IMR-90 (cell line): ENCODE results near the gene BRINP1. TPM values are rescaled to one million over a fixed set of nuclear protein-coding genes. Genes with fewer than 3 reads are reported as not detected.

ENCODE experiments used
- ATAC-seq: fragments of 200-7000 bp; cut with Tn5 transposase; 2 replicates; pipeline ENCODE4 v1.9.1; 2020; ENCODE audit warnings: low read depth, mild to moderate bottlenecking, moderate library complexity
- BruUV-seq: library from RNA; stranded (reverse); fragments of 400-500 nt; replicated peaks from 2 replicates; lab custom pipeline; 2021; lab: Mats Ljungman, UMichigan
- CTCF ChIA-PET: fragments of 300-600 bp; formaldehyde crosslinking; extraction: SDS; loops from one replicate; lab custom pipeline; 2021; ENCODE audit warnings: antibody characterized with exemption; lab: Yijun Ruan, JAX
- POLR2A ChIA-PET: fragments of 300-600 bp; sonication (Branson Sonifier 250); formaldehyde crosslinking; loops from one replicate; lab custom pipeline; 2022; ENCODE audit warnings: antibody characterized with exemption; ENCODE audit not compliant: unreplicated experiment; lab: Charles Lee
- DNase-seq: peaks from one replicate; pipeline ENCODE4 v3.0.0; 2013
- H2AFZ ChIP-seq: replicated peaks from 2 replicates; pipeline ENCODE3; 2013; ENCODE audit warnings: low read length, mild to moderate bottlenecking; ENCODE audit not compliant: poor library complexity
- H2AK5ac ChIP-seq: 2 replicates; pipeline ENCODE4 v1.6.1; 2013; ENCODE audit warnings: low read depth, low read length, inconsistent platforms
- H2AK9ac ChIP-seq: replicated peaks from 2 replicates; pipeline ENCODE3; 2013; ENCODE audit warnings: mild to moderate bottlenecking, low read depth, low read length, moderate library complexity; ENCODE audit not compliant: poor library complexity
- H2BK120ac ChIP-seq: 2 replicates; pipeline ENCODE4 v1.6.1; 2013; ENCODE audit warnings: low read depth, low read length, inconsistent platforms
- H2BK15ac ChIP-seq: 3 replicates; pipeline ENCODE4 v1.6.1; 2013; ENCODE audit warnings: low read depth, low read length, inconsistent platforms
- H2BK20ac ChIP-seq: 2 replicates; pipeline ENCODE4 v1.6.1; 2013; ENCODE audit warnings: low read depth, mild to moderate bottlenecking, inconsistent platforms, low read length, moderate library complexity
- H2BK5ac ChIP-seq: 2 replicates; pipeline ENCODE4 v1.6.1; 2013; ENCODE audit warnings: mild to moderate bottlenecking, low read depth, low read length, inconsistent platforms; ENCODE audit not compliant: poor library complexity, severe bottlenecking
- H3K14ac ChIP-seq: replicated peaks from 2 replicates; pipeline ENCODE4 v1.6.1; 2013; ENCODE audit warnings: low read depth, low read length, inconsistent platforms
- H3K18ac ChIP-seq: 2 replicates; pipeline ENCODE4 v1.6.1; 2013; ENCODE audit warnings: low read depth, low read length, control low read depth
- H3K23ac ChIP-seq: 2 replicates; pipeline ENCODE4 v1.6.1; 2013; ENCODE audit warnings: low read depth, low read length, inconsistent platforms
- H3K27ac ChIP-seq: 2 replicates; pipeline ENCODE4 v1.5.1; 2013; ENCODE audit warnings: mild to moderate bottlenecking, control low read depth, low read length; ENCODE audit not compliant: insufficient read depth
- H3K27me3 ChIP-seq: 2 replicates; pipeline ENCODE4 v1.6.1; 2013; ENCODE audit warnings: low read length; ENCODE audit not compliant: control insufficient read depth, insufficient read depth
- H3K36me3 ChIP-seq: 2 replicates; pipeline ENCODE4 v1.6.1; 2013; ENCODE audit warnings: low read length, mixed read lengths; ENCODE audit not compliant: control insufficient read depth, insufficient read depth
- H3K4ac ChIP-seq: 2 replicates; pipeline ENCODE4 v1.6.1; 2013; ENCODE audit warnings: low read depth, low read length, inconsistent platforms
- H3K4me1 ChIP-seq: 2 replicates; pipeline ENCODE4 v1.6.1; 2013; ENCODE audit warnings: low read length, mixed read lengths; ENCODE audit not compliant: control insufficient read depth, insufficient read depth
- H3K4me2 ChIP-seq: 2 replicates; pipeline ENCODE4 v1.6.1; 2013; ENCODE audit warnings: low read depth, mild to moderate bottlenecking, control low read depth, low read length, moderate library complexity
- H3K4me3 ChIP-seq: 2 replicates; pipeline ENCODE4 v1.5.1; 2013; ENCODE audit warnings: low read depth, mild to moderate bottlenecking, control low read depth, low read length, moderate library complexity; ENCODE audit not compliant: insufficient read depth
- H3K56ac ChIP-seq: 2 replicates; pipeline ENCODE4 v1.6.1; 2013; ENCODE audit warnings: low read length, inconsistent platforms; ENCODE audit not compliant: insufficient read depth; ENCODE audit errors: extremely low read depth
- H3K79me1 ChIP-seq, 2 experiments: 2 replicates each; pipeline ENCODE4 v1.6.1; 2013; ENCODE audit warnings: low read length in 2 of 2, inconsistent platforms in 1 of 2, low read depth in 1 of 2
- H3K9ac ChIP-seq: 2 replicates; pipeline ENCODE4 v1.6.1; 2013; ENCODE audit warnings: low read depth, low read length, control low read depth
- H3K9me1 ChIP-seq: 2 replicates; pipeline ENCODE4 v1.6.1; 2013; ENCODE audit warnings: low read length, inconsistent platforms; ENCODE audit not compliant: insufficient read depth
- H3K9me3 ChIP-seq: 2 replicates; pipeline ENCODE4 v1.6.1; 2013; ENCODE audit warnings: low read length; ENCODE audit not compliant: control insufficient read depth, insufficient read depth
- H4K20me1 ChIP-seq: 2 replicates; pipeline ENCODE4 v1.6.1; 2013; ENCODE audit warnings: low read length, inconsistent platforms; ENCODE audit not compliant: insufficient read depth
- H4K5ac ChIP-seq: 2 replicates; pipeline ENCODE4 v1.6.1; 2013; ENCODE audit warnings: mild to moderate bottlenecking, low read depth, low read length, control low read depth
- H4K8ac ChIP-seq, 2 experiments: 2 replicates each; pipeline ENCODE4 v1.6.1; 2013; ENCODE audit warnings: low read depth in 2 of 2, low read length in 2 of 2, control low read depth in 1 of 2, inconsistent platforms in 1 of 2
- H4K91ac ChIP-seq: 2 replicates; pipeline ENCODE4 v1.6.1; 2013; ENCODE audit warnings: low read depth, low read length, inconsistent platforms; ENCODE audit not compliant: insufficient read depth
- CEBPB ChIP-seq: IDR thresholded peaks from 2 replicates; pipeline ENCODE4 v1.6.1; 2012; ENCODE audit warnings: low read depth, low read length, improper control_type of control experiment
- MXI1 ChIP-seq: IDR thresholded peaks from 2 replicates; pipeline ENCODE4 v1.6.1; 2012; ENCODE audit warnings: low read depth, mild to moderate bottlenecking, low read length, moderate library complexity, borderline replicate concordance
- POLR2A ChIP-seq: IDR thresholded peaks from 2 replicates; pipeline ENCODE4 v1.6.1; 2012; ENCODE audit warnings: mild to moderate bottlenecking, low read depth, low read length
- RAD21 ChIP-seq: IDR thresholded peaks from 2 replicates; pipeline ENCODE4 v1.6.1; 2012; ENCODE audit warnings: low read length, improper control_type of control experiment
- WGBS, 2 experiments: methylation state at CpG; one replicate each; pipeline versions ENCODE4 v1.1.5 to v1.1.7; 2013; ENCODE audit warnings: missing lambda C conversion rate in 2 of 2; ENCODE audit not compliant: insufficient read length in 1 of 2; ENCODE audit errors: extremely low coverage in 2 of 2; 5-methylcytosine and 5-hydroxymethylcytosine counted together
- dilution Hi-C: fragments of 300-500 bp; cut with HindIII; formaldehyde crosslinking; loops from one replicate; pipeline ENCODE4 v1.14.3; 2018; ENCODE audit warnings: low sequenced_read_pairs; ENCODE audit not compliant: unreplicated experiment
- in situ Hi-C: fragments of 300-500 bp; cut with MboI; formaldehyde crosslinking; loops from 3 replicates; pipeline ENCODE4 v1.14.3; 2019; ENCODE audit warnings: low sequenced_read_pairs, inconsistent platforms, mixed read lengths
- intact Hi-C: fragments of 100-400 bp; cut with micrococcal nuclease; formaldehyde crosslinking; loops from 2 replicates; pipeline ENCODE4 v1.10.0; 2022
- polyA plus RNA-seq, 3 experiments: library from polyadenylated mRNA; depleted of rRNA; stranded (reverse); fragments of >200 nt; gene quantifications; 2 replicates each; pipeline ENCODE4 v1.2.3, GENCODE V29; 2012; ENCODE audit warnings: low replicate concordance in 1 of 3
- total RNA-seq: library from RNA; depleted of rRNA; stranded (reverse); fragments of >200 nt; gene quantifications from 2 replicates; pipeline ENCODE4 v1.2.3, GENCODE V29; 2012
- TF ChIP-seq, protein P1 (sequence below): conservative IDR thresholded peaks from 2 replicates; pipeline ENCODE4 v1.5.1; 2012; ENCODE audit warnings: mild to moderate bottlenecking, low read depth, low read length, improper control_type of control experiment
- TF ChIP-seq, protein P2 (sequence below): fragments of 150-350 bp; IDR thresholded peaks from 2 replicates; pipeline ENCODE4 v1.6.1; 2017; ENCODE audit warnings: mild to moderate bottlenecking, antibody characterized with exemption, low read length, low read depth

Gene BRINP1
- total and polyA plus RNA-seq, 2 of the 4 experiments (the other 2 are of a cell fraction), result under 0.01 TPM; not detected in 1

DNA sequence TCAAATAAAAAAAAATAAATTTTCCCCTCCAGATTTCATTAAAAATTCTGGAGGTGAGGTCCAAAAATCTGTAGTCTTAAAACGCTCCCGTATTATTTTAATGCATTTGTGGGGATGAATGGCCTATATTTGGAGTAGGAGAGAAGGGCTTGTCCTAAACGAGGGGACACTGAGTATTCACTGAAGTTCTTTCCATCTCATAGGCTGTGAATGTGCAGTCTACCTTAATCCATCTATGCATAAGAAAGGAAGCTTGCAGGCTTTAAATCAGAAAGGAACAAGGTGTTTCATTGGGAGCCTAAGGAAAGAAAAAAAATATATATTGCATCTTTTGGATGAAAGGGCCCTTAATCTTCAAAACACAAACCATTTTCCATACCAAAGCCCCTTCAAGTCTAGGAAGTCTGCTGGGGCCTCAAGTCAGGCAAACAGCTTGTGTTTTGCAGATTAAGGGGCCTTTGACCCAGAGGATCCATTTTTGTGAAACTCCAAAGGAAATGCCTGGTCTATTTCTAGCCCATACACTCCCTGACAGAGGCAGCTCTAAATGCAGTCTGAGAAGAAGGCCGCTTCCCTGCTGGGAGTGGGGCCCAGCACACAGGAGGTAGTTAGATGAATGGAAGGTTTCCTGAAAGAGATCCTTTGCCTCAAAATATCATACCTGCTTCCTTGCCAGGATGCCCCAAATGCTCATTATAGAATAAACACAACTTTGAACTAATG lies 35.6 kb downstream of the BRINP1 start:
- no peak overlapping the region for H3K9ac ChIP-seq
- no peak overlapping the region for H4K5ac ChIP-seq
- dilution Hi-C loops (no loop called here), intact Hi-C loops (no loop called here), in situ Hi-C loops (no loop called here)
- DNase-seq, result no peak
- H3K79me1 ChIP-seq, result no peaks in the 10 kb centered on the region
- H2BK15ac ChIP-seq, result no peak overlapping the region
- ChIA-PET CTCF (interaction anchor here (0.8 kb wide), 1 partner anchor 661 kb away, joined by 7 read pairs; no protein-coding TSS in a partner anchor), POLR2A (no interaction called here)
- H3K4me1 ChIP-seq, result no peaks in the 10 kb centered on the region
- H3K9me3 ChIP-seq, result peaks cover 22% of the 10 kb centered on the region
- no peak overlapping the region for H2AFZ ChIP-seq
- H2BK5ac ChIP-seq, result no peak overlapping the region
- H3K14ac ChIP-seq, result no peak overlapping the region
- no peak overlapping the region for H2AK5ac ChIP-seq
- H3K27ac ChIP-seq, result no peak overlapping the region
- no CpG with 5 or more reads among the region's 4 CpGs for WGBS, 2 experiments
- no peaks in the 10 kb centered on the region for H3K27me3 ChIP-seq
- H3K36me3 ChIP-seq, result no peaks in the 10 kb centered on the region
- H3K4ac ChIP-seq, result no peak overlapping the region
- H3K18ac ChIP-seq, result no peak overlapping the region
- H4K91ac ChIP-seq, result no peak overlapping the region
- H4K20me1 ChIP-seq, result no peaks in the 10 kb centered on the region
- no peak for TF ChIP-seq CEBPB
- TF ChIP-seq, protein P1, sequence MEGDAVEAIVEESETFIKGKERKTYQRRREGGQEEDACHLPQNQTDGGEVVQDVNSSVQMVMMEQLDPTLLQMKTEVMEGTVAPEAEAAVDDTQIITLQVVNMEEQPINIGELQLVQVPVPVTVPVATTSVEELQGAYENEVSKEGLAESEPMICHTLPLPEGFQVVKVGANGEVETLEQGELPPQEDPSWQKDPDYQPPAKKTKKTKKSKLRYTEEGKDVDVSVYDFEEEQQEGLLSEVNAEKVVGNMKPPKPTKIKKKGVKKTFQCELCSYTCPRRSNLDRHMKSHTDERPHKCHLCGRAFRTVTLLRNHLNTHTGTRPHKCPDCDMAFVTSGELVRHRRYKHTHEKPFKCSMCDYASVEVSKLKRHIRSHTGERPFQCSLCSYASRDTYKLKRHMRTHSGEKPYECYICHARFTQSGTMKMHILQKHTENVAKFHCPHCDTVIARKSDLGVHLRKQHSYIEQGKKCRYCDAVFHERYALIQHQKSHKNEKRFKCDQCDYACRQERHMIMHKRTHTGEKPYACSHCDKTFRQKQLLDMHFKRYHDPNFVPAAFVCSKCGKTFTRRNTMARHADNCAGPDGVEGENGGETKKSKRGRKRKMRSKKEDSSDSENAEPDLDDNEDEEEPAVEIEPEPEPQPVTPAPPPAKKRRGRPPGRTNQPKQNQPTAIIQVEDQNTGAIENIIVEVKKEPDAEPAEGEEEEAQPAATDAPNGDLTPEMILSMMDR, result no peak
- TF ChIP-seq RAD21, result no peak
- TF ChIP-seq, protein P2, sequence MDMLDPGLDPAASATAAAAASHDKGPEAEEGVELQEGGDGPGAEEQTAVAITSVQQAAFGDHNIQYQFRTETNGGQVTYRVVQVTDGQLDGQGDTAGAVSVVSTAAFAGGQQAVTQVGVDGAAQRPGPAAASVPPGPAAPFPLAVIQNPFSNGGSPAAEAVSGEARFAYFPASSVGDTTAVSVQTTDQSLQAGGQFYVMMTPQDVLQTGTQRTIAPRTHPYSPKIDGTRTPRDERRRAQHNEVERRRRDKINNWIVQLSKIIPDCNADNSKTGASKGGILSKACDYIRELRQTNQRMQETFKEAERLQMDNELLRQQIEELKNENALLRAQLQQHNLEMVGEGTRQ, result no peak
- no peak for TF ChIP-seq MXI1
- TF ChIP-seq POLR2A, result no peak
- no peak for ATAC-seq
- H4K8ac ChIP-seq, result no peak overlapping the region
- no TSS peak for BruUV-seq
- H3K4me2 ChIP-seq, result no peak overlapping the region
- no peak overlapping the region for H3K23ac ChIP-seq
- H2BK120ac ChIP-seq, result no peak overlapping the region
- H3K9me1 ChIP-seq, result no peaks in the 10 kb centered on the region
- H3K4me3 ChIP-seq, result no peak overlapping the region
- no peak overlapping the region for H2BK20ac ChIP-seq
- H2AK9ac ChIP-seq, result no peak overlapping the region
- no peak overlapping the region for H3K56ac ChIP-seq
